GM12878 (cell line): ENCODE data around the gene ZBTB3. TPM values are rescaled to one million over a fixed set of nuclear protein-coding genes. Genes with fewer than 3 reads are reported as not detected.

Experiments
- BCL11A ChIP-seq: IDR thresholded peaks from 2 replicates; pipeline ENCODE4 v1.6.1; 2011; ENCODE audit warnings: low read depth, low read length
- DPF2 ChIP-seq: fragments of 450-650 bp; IDR thresholded peaks from 2 replicates; pipeline ENCODE4 v1.6.1; 2017; ENCODE audit warnings: mild to moderate bottlenecking
- ESRRA ChIP-seq: IDR thresholded peaks from 2 replicates; pipeline ENCODE4 v1.6.1; 2012; ENCODE audit warnings: mild to moderate bottlenecking, low read length, improper control_type of control experiment
- EZH2 ChIP-seq: IDR thresholded peaks from 2 replicates; pipeline ENCODE4 v1.6.1; 2012; ENCODE audit warnings: low read depth, mild to moderate bottlenecking, control low read depth, inconsistent platforms, low read length, borderline replicate concordance; ENCODE audit not compliant: control insufficient read depth
- HDGF ChIP-seq: fragments of 450-650 bp; IDR thresholded peaks from 2 replicates; pipeline ENCODE4 v1.6.1; 2016; ENCODE audit warnings: antibody characterized with exemption
- IKZF1 ChIP-seq: fragments of 450-650 bp; conservative IDR thresholded peaks from 2 replicates; pipeline ENCODE4 v1.6.1; 2017; ENCODE audit warnings: antibody characterized with exemption, mild to moderate bottlenecking
- IKZF2 ChIP-seq, 2 experiments: fragments of 450-650 bp; IDR thresholded peaks; 2 replicates each; pipeline ENCODE4 v1.6.1; 2017; ENCODE audit warnings: mild to moderate bottlenecking in 2 of 2, moderate library complexity in 2 of 2
- NFYB ChIP-seq: IDR thresholded peaks from 2 replicates; pipeline ENCODE4 v1.6.1; 2011; ENCODE audit warnings: low read depth, mild to moderate bottlenecking, low read length, improper control_type of control experiment, moderate library complexity; ENCODE audit not compliant: insufficient read depth
- PAX8 ChIP-seq: fragments of 450-650 bp; IDR thresholded peaks from 2 replicates; pipeline ENCODE4 v1.6.1; 2017; ENCODE audit warnings: mild to moderate bottlenecking, moderate library complexity
- RAD21 ChIP-seq: IDR thresholded peaks from 2 replicates; pipeline ENCODE4 v1.6.1; 2011; ENCODE audit warnings: mild to moderate bottlenecking, low read depth, low read length, moderate library complexity; ENCODE audit not compliant: insufficient read depth
- SIX5 ChIP-seq: IDR thresholded peaks from 2 replicates; pipeline ENCODE4 v1.6.1; 2011; ENCODE audit warnings: mild to moderate bottlenecking, low read depth, low read length, moderate library complexity; ENCODE audit not compliant: severe bottlenecking
- SP1 ChIP-seq: IDR thresholded peaks from one replicate; pipeline ENCODE4 v1.6.1; 2011; ENCODE audit warnings: low read depth, low read length
- SRF ChIP-seq, 2 experiments: IDR thresholded peaks; 2 replicates each; pipeline ENCODE4 v1.6.1; 2011; ENCODE audit warnings: low read depth in 2 of 2, low read length in 2 of 2, mild to moderate bottlenecking in 1 of 2, moderate library complexity in 1 of 2
- STAT3 ChIP-seq: IDR thresholded peaks from 2 replicates; pipeline ENCODE4 v1.6.1; 2011; ENCODE audit warnings: low read depth, low read length, improper control_type of control experiment
- polyA plus RNA-seq, 11 experiments: library from polyadenylated mRNA; depleted of rRNA in 4 of 11; unstranded in 6 of 11; stranded (reverse) in 5 of 11; fragments of >200 nt; fragmentation: Nextera tagmentation in 4 of 11; fragmentation: Illumina TruSeq in 1 of 11; extraction: Ambion mirVana in 4 of 11; extraction: Trizol in 1 of 11; gene quantifications; 1 replicate in 1 of 11; 2 replicates in 10 of 11; pipeline versions ENCODE4 v1.2.1 to v1.2.3, GENCODE V29; 2011 to 2016; ENCODE audit warnings: inconsistent platforms in 2 of 11, missing spikeins in 2 of 11, low read depth in 1 of 11
- total RNA-seq, 4 experiments: library from RNA; depleted of rRNA in 3 of 4; stranded (reverse); fragments of >200 nt in 3 of 4; fragmentation: Illumina TruSeq in 1 of 4; extraction: Trizol in 1 of 4; gene quantifications; 2 replicates each; pipeline versions ENCODE4 v1.2.1 to v1.2.3, GENCODE V29; 2013 to 2021
- TF ChIP-seq, protein P1 (sequence below): fragments of 450-650 bp; IDR thresholded peaks from 2 replicates; pipeline ENCODE4 v1.6.1; 2016; ENCODE audit warnings: mild to moderate bottlenecking
- TF ChIP-seq, protein P2 (sequence below): IDR thresholded peaks from 2 replicates; pipeline ENCODE4 v1.6.1; 2012; ENCODE audit warnings: improper control_type of control experiment, low read depth, low read length; ENCODE audit not compliant: insufficient replicate concordance
- TF ChIP-seq, protein P3 (sequence below): IDR thresholded peaks from 2 replicates; pipeline ENCODE4 v1.6.1; 2011; ENCODE audit warnings: low read depth, mild to moderate bottlenecking, low read length, moderate library complexity, borderline replicate concordance; ENCODE audit errors: extremely low read depth
- TF ChIP-seq, protein P4 (sequence below): fragments of 450-650 bp; IDR thresholded peaks from 2 replicates; pipeline ENCODE4 v1.6.1; 2017; ENCODE audit warnings: mild to moderate bottlenecking, moderate library complexity

Gene ZBTB3
- total and polyA plus RNA-seq, 10 of the 15 experiments (the other 5 are each of a cell fraction or from before 2014, with no cell fraction given), result 1.4 to 7.7 (median 4.8) TPM

DNA sequence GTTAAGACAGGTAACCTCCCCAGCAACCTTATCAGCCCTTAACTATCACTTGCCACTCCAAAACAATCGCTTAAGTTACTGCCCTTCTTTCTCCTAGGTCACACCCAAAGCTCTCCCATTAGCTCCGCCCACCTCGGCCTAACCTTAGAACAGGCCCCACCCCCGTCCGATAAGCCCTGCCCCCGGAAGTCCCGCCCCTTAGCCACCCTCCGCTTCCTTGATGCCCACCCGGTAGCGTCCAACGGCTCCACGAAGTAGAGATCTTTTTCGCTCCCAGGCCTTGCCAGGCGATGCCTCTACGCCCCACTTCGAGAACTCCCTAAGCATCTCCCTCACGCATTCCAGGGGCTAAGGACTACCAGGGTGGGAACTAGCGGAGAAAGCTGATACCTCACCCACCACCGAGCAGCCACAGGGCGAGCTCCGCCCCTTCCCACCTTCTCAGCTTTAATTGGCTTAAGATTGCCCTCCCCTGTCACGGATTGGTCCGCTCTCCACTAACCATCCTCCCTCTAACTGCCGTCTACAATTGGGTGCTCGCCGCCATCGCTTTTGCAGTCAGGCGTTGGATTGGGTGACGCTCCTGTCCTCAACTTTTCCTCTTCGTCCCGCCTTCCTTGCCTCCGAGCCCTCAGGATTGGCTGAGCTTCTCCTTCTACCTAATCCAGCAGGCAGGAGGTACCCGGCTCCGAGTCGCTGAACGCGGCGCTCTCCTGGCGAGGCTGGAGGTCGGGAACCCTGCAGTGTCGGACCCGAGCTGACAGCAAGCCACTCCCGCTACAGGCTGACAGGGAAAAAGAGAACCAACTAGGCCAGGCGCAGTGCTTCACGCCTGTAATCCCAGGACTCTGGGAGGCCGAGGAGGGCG lies at the start of gene ZBTB3 (continued):
- TF ChIP-seq HDGF (peak; percentile 97; the same call in 1 of the 2 replicates), BCL11A (no peak), SP1 (peak; percentile 99), STAT3 (no peak), IKZF2 (IDR thresholded peaks at IDR 0.05) (no peak; a peak in 1 of 4 replicates), EZH2 (no peak), RAD21 (no peak), NFYB (peak; percentile 97), IKZF1 (peak; percentile 50; the same call in 1 of the 2 replicates), SRF (IDR thresholded peaks at IDR 0.05; ENCODE audit: low read depth in 2 of 2, low read length in 2 of 2) (0 out of 4 replicates have a peak, but pooled peaks of 1 of the 2 experiments have one; percentile 41), SIX5 (peak; percentile 8), DPF2 (peak; percentile 64), PAX8 (no peak), ESRRA (no peak)
- TF ChIP-seq, protein P1, sequence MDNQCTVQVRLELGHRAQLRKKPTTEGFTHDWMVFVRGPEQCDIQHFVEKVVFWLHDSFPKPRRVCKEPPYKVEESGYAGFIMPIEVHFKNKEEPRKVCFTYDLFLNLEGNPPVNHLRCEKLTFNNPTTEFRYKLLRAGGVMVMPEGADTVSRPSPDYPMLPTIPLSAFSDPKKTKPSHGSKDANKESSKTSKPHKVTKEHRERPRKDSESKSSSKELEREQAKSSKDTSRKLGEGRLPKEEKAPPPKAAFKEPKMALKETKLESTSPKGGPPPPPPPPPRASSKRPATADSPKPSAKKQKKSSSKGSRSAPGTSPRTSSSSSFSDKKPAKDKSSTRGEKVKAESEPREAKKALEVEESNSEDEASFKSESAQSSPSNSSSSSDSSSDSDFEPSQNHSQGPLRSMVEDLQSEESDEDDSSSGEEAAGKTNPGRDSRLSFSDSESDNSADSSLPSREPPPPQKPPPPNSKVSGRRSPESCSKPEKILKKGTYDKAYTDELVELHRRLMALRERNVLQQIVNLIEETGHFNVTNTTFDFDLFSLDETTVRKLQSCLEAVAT, result 0 out of 2 replicates have a peak, but pooled peaks have one; percentile 43
- TF ChIP-seq, protein P2, sequence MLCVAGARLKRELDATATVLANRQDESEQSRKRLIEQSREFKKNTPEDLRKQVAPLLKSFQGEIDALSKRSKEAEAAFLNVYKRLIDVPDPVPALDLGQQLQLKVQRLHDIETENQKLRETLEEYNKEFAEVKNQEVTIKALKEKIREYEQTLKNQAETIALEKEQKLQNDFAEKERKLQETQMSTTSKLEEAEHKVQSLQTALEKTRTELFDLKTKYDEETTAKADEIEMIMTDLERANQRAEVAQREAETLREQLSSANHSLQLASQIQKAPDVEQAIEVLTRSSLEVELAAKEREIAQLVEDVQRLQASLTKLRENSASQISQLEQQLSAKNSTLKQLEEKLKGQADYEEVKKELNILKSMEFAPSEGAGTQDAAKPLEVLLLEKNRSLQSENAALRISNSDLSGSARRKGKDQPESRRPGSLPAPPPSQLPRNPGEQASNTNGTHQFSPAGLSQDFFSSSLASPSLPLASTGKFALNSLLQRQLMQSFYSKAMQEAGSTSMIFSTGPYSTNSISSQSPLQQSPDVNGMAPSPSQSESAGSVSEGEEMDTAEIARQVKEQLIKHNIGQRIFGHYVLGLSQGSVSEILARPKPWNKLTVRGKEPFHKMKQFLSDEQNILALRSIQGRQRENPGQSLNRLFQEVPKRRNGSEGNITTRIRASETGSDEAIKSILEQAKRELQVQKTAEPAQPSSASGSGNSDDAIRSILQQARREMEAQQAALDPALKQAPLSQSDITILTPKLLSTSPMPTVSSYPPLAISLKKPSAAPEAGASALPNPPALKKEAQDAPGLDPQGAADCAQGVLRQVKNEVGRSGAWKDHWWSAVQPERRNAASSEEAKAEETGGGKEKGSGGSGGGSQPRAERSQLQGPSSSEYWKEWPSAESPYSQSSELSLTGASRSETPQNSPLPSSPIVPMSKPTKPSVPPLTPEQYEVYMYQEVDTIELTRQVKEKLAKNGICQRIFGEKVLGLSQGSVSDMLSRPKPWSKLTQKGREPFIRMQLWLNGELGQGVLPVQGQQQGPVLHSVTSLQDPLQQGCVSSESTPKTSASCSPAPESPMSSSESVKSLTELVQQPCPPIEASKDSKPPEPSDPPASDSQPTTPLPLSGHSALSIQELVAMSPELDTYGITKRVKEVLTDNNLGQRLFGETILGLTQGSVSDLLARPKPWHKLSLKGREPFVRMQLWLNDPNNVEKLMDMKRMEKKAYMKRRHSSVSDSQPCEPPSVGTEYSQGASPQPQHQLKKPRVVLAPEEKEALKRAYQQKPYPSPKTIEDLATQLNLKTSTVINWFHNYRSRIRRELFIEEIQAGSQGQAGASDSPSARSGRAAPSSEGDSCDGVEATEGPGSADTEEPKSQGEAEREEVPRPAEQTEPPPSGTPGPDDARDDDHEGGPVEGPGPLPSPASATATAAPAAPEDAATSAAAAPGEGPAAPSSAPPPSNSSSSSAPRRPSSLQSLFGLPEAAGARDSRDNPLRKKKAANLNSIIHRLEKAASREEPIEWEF, result no peak
- TF ChIP-seq, protein P3, sequence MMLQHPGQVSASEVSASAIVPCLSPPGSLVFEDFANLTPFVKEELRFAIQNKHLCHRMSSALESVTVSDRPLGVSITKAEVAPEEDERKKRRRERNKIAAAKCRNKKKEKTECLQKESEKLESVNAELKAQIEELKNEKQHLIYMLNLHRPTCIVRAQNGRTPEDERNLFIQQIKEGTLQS, result no peak
- TF ChIP-seq, protein P4, sequence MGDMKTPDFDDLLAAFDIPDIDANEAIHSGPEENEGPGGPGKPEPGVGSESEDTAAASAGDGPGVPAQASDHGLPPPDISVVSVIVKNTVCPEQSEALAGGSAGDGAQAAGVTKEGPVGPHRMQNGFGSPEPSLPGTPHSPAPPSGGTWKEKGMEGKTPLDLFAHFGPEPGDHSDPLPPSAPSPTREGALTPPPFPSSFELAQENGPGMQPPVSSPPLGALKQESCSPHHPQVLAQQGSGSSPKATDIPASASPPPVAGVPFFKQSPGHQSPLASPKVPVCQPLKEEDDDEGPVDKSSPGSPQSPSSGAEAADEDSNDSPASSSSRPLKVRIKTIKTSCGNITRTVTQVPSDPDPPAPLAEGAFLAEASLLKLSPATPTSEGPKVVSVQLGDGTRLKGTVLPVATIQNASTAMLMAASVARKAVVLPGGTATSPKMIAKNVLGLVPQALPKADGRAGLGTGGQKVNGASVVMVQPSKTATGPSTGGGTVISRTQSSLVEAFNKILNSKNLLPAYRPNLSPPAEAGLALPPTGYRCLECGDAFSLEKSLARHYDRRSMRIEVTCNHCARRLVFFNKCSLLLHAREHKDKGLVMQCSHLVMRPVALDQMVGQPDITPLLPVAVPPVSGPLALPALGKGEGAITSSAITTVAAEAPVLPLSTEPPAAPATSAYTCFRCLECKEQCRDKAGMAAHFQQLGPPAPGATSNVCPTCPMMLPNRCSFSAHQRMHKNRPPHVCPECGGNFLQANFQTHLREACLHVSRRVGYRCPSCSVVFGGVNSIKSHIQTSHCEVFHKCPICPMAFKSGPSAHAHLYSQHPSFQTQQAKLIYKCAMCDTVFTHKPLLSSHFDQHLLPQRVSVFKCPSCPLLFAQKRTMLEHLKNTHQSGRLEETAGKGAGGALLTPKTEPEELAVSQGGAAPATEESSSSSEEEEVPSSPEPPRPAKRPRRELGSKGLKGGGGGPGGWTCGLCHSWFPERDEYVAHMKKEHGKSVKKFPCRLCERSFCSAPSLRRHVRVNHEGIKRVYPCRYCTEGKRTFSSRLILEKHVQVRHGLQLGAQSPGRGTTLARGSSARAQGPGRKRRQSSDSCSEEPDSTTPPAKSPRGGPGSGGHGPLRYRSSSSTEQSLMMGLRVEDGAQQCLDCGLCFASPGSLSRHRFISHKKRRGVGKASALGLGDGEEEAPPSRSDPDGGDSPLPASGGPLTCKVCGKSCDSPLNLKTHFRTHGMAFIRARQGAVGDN, result peak; percentile 13
